ENCODE data around the gene SCAPER. TPM values are rescaled to one million over a fixed set of nuclear protein-coding genes. Genes with fewer than 3 reads are reported as not detected.

SCAPER gene
- total and polyA plus RNA-seq, 4 donors = 3.3 to 18.0 (median 9.9) TPM

DNA sequence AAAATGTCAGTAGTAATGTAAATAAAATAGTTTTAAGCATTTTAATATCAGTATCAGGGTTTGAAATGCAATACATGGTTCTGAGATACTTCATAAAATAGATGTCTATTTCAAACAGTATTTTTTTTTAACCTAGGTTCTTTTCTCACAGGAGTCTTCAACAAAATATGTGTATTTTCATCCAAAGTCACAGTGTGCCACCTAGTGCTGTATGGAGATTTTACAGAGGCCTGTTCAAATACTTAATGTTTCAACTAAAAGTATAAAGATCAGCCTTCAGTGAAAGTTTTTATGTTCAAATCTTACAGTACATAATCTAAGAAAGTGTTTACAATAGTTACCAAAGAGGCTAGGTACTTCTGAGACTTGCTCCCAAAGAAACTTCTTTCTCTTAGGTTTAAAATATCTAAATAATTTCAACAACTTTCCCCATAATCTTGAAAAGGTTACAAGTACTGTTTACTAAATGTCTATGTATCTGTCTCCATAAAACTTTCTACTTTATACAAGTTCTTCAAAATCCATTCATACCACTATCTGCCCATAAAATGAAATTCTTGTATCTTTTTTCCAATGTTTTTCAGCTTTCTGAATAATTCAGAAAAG is 38.3 kb downstream of the SCAPER start:
- H3K36me3 ChIP-seq (ENCODE audit: control insufficient read depth in 4 of 4, insufficient read depth in 3 of 4, low read depth in 1 of 4, low read length in 3 of 4) = no peaks in the 10 kb centered on the region
- H3K4me1 ChIP-seq (ENCODE audit: control insufficient read depth in 4 of 4, insufficient read depth in 4 of 4, low read length in 3 of 4) = no peaks in the 10 kb centered on the region
- no peak overlapping the region for H3K9ac ChIP-seq (ENCODE audit: low read depth in 1 of 2, low read length in 2 of 2)
- H3K4me3 ChIP-seq (ENCODE audit: low read depth in 1 of 3, low read length in 3 of 3) = no peak overlapping the region
- TF ChIP-seq, protein P1, sequence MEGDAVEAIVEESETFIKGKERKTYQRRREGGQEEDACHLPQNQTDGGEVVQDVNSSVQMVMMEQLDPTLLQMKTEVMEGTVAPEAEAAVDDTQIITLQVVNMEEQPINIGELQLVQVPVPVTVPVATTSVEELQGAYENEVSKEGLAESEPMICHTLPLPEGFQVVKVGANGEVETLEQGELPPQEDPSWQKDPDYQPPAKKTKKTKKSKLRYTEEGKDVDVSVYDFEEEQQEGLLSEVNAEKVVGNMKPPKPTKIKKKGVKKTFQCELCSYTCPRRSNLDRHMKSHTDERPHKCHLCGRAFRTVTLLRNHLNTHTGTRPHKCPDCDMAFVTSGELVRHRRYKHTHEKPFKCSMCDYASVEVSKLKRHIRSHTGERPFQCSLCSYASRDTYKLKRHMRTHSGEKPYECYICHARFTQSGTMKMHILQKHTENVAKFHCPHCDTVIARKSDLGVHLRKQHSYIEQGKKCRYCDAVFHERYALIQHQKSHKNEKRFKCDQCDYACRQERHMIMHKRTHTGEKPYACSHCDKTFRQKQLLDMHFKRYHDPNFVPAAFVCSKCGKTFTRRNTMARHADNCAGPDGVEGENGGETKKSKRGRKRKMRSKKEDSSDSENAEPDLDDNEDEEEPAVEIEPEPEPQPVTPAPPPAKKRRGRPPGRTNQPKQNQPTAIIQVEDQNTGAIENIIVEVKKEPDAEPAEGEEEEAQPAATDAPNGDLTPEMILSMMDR (IDR thresholded peaks at IDR 0.05; ENCODE audit: low read depth, low read length, missing input control) = peak; percentile 39
- TF ChIP-seq RAD21 (IDR thresholded peaks at IDR 0.05) = peak; percentile 75 to 77
- TF ChIP-seq, protein P2, sequence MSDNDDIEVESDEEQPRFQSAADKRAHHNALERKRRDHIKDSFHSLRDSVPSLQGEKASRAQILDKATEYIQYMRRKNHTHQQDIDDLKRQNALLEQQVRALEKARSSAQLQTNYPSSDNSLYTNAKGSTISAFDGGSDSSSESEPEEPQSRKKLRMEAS (IDR thresholded peaks at IDR 0.05) = no peak
- no peaks in the 10 kb centered on the region for H3K9me3 ChIP-seq (ENCODE audit: control insufficient read depth in 4 of 4, low read length in 3 of 4)
- no peaks in the 10 kb centered on the region for H3K27me3 ChIP-seq (ENCODE audit: control insufficient read depth in 4 of 4, insufficient read depth in 4 of 4, low read length in 3 of 4)
- H3K27ac ChIP-seq (ENCODE audit: low read depth in 1 of 2, low read length in 2 of 2) = no peak overlapping the region
- no peak for DNase-seq (ENCODE audit: low spot score)

DNA sequence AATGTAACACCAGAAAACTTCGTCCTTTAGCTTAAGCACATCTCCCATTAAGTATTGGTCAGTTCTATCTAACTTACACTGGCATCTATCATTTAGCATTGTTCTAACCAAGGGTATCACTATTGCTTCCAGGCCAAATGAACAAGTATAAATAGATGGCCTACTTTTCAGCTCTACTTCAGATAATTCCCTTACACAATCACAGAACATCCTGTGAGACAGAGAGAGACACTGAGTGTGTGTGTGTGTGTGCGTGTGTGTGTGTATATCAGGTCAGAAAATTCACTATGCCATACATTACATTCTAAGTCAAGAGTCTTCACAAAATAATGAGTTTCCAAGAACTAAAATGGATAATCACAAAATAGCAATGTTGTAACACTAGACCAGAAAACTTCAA is 39.1 kb downstream of the SCAPER start:
- no peak for DNase-seq (ENCODE audit: low spot score)
- no peaks in the 10 kb centered on the region for H3K4me1 ChIP-seq (ENCODE audit: control insufficient read depth in 4 of 4, insufficient read depth in 4 of 4, low read length in 3 of 4)
- no peaks in the 10 kb centered on the region for H3K9me3 ChIP-seq (ENCODE audit: control insufficient read depth in 4 of 4, low read length in 3 of 4)
- H3K27ac ChIP-seq (ENCODE audit: low read depth in 1 of 2, low read length in 2 of 2) = no peak overlapping the region
- no peak overlapping the region for H3K4me3 ChIP-seq (ENCODE audit: low read depth in 1 of 3, low read length in 3 of 3)
- no peaks in the 10 kb centered on the region for H3K27me3 ChIP-seq (ENCODE audit: control insufficient read depth in 4 of 4, insufficient read depth in 4 of 4, low read length in 3 of 4)
- TF ChIP-seq EGR1 (IDR thresholded peaks at IDR 0.05; ENCODE audit: low read depth in 2 of 2) = no peak
- TF ChIP-seq RXRA (IDR thresholded peaks at IDR 0.05) = no peak
- no peak for TF ChIP-seq HNF4G (IDR thresholded peaks at IDR 0.05)
- TF ChIP-seq NR2F2 (IDR thresholded peaks at IDR 0.05) = no peak
- no peak for TF ChIP-seq RAD21 (IDR thresholded peaks at IDR 0.05)
- no peak for TF ChIP-seq JUND (IDR thresholded peaks at IDR 0.05)
- TF ChIP-seq, protein P3, sequence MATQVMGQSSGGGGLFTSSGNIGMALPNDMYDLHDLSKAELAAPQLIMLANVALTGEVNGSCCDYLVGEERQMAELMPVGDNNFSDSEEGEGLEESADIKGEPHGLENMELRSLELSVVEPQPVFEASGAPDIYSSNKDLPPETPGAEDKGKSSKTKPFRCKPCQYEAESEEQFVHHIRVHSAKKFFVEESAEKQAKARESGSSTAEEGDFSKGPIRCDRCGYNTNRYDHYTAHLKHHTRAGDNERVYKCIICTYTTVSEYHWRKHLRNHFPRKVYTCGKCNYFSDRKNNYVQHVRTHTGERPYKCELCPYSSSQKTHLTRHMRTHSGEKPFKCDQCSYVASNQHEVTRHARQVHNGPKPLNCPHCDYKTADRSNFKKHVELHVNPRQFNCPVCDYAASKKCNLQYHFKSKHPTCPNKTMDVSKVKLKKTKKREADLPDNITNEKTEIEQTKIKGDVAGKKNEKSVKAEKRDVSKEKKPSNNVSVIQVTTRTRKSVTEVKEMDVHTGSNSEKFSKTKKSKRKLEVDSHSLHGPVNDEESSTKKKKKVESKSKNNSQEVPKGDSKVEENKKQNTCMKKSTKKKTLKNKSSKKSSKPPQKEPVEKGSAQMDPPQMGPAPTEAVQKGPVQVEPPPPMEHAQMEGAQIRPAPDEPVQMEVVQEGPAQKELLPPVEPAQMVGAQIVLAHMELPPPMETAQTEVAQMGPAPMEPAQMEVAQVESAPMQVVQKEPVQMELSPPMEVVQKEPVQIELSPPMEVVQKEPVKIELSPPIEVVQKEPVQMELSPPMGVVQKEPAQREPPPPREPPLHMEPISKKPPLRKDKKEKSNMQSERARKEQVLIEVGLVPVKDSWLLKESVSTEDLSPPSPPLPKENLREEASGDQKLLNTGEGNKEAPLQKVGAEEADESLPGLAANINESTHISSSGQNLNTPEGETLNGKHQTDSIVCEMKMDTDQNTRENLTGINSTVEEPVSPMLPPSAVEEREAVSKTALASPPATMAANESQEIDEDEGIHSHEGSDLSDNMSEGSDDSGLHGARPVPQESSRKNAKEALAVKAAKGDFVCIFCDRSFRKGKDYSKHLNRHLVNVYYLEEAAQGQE (IDR thresholded peaks at IDR 0.05) = no peak
- no peak for TF ChIP-seq GABPA (IDR thresholded peaks at IDR 0.05 in 1 of 2, conservative IDR thresholded peaks at IDR 0.05 in 1 of 2)
- TF ChIP-seq, protein P2 (IDR thresholded peaks at IDR 0.05) = no peak
- TF ChIP-seq FOXA2 (IDR thresholded peaks at IDR 0.05) = no peak
- no peak for TF ChIP-seq YY1 (IDR thresholded peaks at IDR 0.05)
- no peak for TF ChIP-seq FOXA1 (IDR thresholded peaks at IDR 0.05)
- TF ChIP-seq, protein P4, sequence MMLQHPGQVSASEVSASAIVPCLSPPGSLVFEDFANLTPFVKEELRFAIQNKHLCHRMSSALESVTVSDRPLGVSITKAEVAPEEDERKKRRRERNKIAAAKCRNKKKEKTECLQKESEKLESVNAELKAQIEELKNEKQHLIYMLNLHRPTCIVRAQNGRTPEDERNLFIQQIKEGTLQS (IDR thresholded peaks at IDR 0.05) = no peak
- TF ChIP-seq HNF4A (conservative IDR thresholded peaks at IDR 0.05) = no peak
- TF ChIP-seq, protein P5, sequence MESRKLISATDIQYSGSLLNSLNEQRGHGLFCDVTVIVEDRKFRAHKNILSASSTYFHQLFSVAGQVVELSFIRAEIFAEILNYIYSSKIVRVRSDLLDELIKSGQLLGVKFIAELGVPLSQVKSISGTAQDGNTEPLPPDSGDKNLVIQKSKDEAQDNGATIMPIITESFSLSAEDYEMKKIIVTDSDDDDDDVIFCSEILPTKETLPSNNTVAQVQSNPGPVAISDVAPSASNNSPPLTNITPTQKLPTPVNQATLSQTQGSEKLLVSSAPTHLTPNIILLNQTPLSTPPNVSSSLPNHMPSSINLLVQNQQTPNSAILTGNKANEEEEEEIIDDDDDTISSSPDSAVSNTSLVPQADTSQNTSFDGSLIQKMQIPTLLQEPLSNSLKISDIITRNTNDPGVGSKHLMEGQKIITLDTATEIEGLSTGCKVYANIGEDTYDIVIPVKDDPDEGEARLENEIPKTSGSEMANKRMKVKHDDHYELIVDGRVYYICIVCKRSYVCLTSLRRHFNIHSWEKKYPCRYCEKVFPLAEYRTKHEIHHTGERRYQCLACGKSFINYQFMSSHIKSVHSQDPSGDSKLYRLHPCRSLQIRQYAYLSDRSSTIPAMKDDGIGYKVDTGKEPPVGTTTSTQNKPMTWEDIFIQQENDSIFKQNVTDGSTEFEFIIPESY (IDR thresholded peaks at IDR 0.05) = no peak
- TF ChIP-seq TAF1 (conservative IDR thresholded peaks at IDR 0.05) = no peak
- TF ChIP-seq, protein P1 (IDR thresholded peaks at IDR 0.05; ENCODE audit: low read depth, low read length, missing input control) = no peak
- H3K9ac ChIP-seq (ENCODE audit: low read depth in 1 of 2, low read length in 2 of 2) = no peak overlapping the region
- WGBS = 88% methylated on average over 2 of the region's 2 CpGs
- H3K36me3 ChIP-seq (ENCODE audit: control insufficient read depth in 4 of 4, insufficient read depth in 3 of 4, low read depth in 1 of 4, low read length in 3 of 4) = no peaks in the 10 kb centered on the region
